GM19239 (cell line): ENCODE measurements around the gene POTEB.
"Not testable (repeated sequence)": the region's sequence is repeated elsewhere in the genome, so short reads cannot be mapped to it uniquely, and the experiment has no call there.

ENCODE experiments used
- DNase-seq: peaks from one replicate; pipeline ENCODE4 v3.0.0; 2011; ENCODE audit warnings: low spot score; ENCODE audit not compliant: insufficient read length
- FAIRE-seq: peaks from 2 replicates; lab custom pipeline; 2011; peaks lifted over from hg19 to GRCh38; lab: Jason Lieb, UNC

POTEB gene

GRCh38 chr15:21877635-21878034 lies at the start of gene POTEB:
Gene POTEB, minus strand, starts transcription at chr15:21877735. Its CDS starts 489 bp downstream, at chr15:21877246.
- not testable (repeated sequence) for DNase-seq, FAIRE-seq

DNA sequence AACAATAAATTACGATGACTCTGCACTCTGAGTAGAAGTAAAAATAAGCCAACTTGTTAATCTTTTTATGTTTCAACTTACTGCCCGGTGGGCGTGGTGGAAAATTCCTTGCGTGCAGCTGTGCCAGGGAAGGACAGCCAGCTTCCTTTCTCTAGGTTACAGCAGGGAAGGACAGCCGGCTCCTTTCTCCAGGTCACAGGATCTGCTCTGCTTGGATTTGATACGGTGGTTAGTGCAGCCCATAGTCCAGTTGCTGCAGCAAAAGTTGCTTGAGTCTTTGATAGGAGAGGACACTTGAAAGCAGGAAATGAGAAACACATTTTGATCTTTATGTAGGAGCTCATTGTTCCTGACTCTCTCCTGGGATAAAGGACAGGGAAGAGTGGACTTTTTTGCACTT lies 13.4 kb upstream of the POTEB start:
- DNase-seq, FAIRE-seq: not testable (repeated sequence)

GRCh38 chr15:21889542-21889941 lies 12.0 kb upstream of the POTEB start:
- DNase-seq, FAIRE-seq: not testable (repeated sequence)

DNA sequence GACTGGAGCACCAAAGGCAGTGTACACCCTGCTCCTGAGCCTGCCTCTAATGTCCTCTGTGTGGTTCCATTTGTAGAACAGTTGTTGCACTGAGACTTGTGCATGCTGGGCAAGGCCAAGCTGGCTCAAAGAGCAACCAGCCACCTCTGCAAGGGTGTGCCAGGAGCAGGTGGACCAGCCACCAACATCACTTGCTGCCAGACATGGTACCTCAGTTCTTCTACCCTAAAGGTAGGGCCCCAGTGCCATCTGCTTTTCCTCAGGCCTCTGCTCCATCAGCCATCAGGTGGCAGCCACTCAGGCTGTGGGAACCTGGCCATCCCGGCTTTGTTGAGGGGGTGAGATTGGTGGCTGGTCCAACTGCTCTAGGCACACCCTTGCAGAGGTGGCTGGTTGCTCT lies 38.7 kb downstream of the POTEB start:
- FAIRE-seq, DNase-seq: not testable (repeated sequence)
